Fibroblast of lung (primary cell): ENCODE results near the gene COL10A1. TPM values are rescaled to one million over a fixed set of nuclear protein-coding genes. Genes with fewer than 3 reads are reported as not detected.

Source experiments
- DNase-seq, 2 donors: peaks; one replicate each; pipeline versions ENCODE4 v3.0.0 to v3.0.0-alpha.2; 2010; ENCODE audit warnings: low read depth in 2 of 2
- H2AFZ ChIP-seq: 2 replicates; pipeline ENCODE4 v1.5.1; 2012; ENCODE audit warnings: low read length, control low read depth, inconsistent platforms
- H3K27ac ChIP-seq: 2 replicates; pipeline ENCODE4 v1.5.1; 2011; ENCODE audit warnings: low read length, control low read depth; ENCODE audit not compliant: insufficient read depth
- H3K27me3 ChIP-seq: 2 replicates; pipeline ENCODE4 v1.5.1; 2011; ENCODE audit warnings: mild to moderate bottlenecking, low read length; ENCODE audit not compliant: control insufficient read depth, insufficient read depth
- H3K36me3 ChIP-seq: 2 replicates; pipeline ENCODE4 v1.5.1; 2011; ENCODE audit warnings: low read length; ENCODE audit not compliant: control insufficient read depth, insufficient read depth
- H3K4me1 ChIP-seq: 2 replicates; pipeline ENCODE4 v1.5.1; 2011; ENCODE audit warnings: low read length; ENCODE audit not compliant: control insufficient read depth, insufficient read depth; ENCODE audit errors: extremely low read depth
- H3K4me2 ChIP-seq: 2 replicates; pipeline ENCODE4 v1.5.1; 2011; ENCODE audit warnings: low read length, control low read depth; ENCODE audit not compliant: insufficient read depth; ENCODE audit errors: extremely low read depth
- H3K4me3 ChIP-seq, 4 experiments: fragments of 200-600 bp in 1 of 4; sonication (generic) in 1 of 4; replicated peaks in 1 of 4; 2 replicates each; pipeline ENCODE4 v1.5.1; 2011 to 2016; ENCODE audit warnings: low read length in 4 of 4, low read depth in 3 of 4, mild to moderate bottlenecking in 3 of 4, control low read depth in 2 of 4, inconsistent platforms in 1 of 4, mixed read lengths in 1 of 4; ENCODE audit not compliant: insufficient read depth in 1 of 4; ENCODE audit errors: control extremely low read depth in 1 of 4
- H3K79me2 ChIP-seq: 2 replicates; pipeline ENCODE4 v1.5.1; 2012; ENCODE audit warnings: mild to moderate bottlenecking, low read length, inconsistent platforms; ENCODE audit not compliant: control insufficient read depth, insufficient read depth
- H3K9ac ChIP-seq: 2 replicates; pipeline ENCODE4 v1.5.1; 2011; ENCODE audit warnings: mild to moderate bottlenecking, low read length, control low read depth; ENCODE audit not compliant: insufficient read depth
- H3K9me3 ChIP-seq: 2 replicates; pipeline ENCODE4 v1.5.1; 2012; ENCODE audit warnings: low read depth, low read length; ENCODE audit not compliant: control insufficient read depth, insufficient read depth
- H4K20me1 ChIP-seq: 2 replicates; pipeline ENCODE4 v1.5.1; 2011; ENCODE audit warnings: low read length; ENCODE audit not compliant: control insufficient read depth, insufficient read depth; ENCODE audit errors: extremely low read depth
- CTCF ChIP-seq, 2 donors: IDR thresholded peaks in 1 of 2; conservative IDR thresholded peaks in 1 of 2; 1 replicate in 1 of 2; 2 replicates in 1 of 2; pipeline ENCODE4 v1.5.1; 2011 to 2012; ENCODE audit warnings: low read length in 2 of 2, control low read depth in 1 of 2, inconsistent platforms in 1 of 2, low read depth in 1 of 2, mild to moderate bottlenecking in 1 of 2
- EZH2 ChIP-seq: IDR thresholded peaks from 2 replicates; pipeline ENCODE4 v1.5.1; 2012; ENCODE audit warnings: low read length, control low read depth, mild to moderate bottlenecking; ENCODE audit errors: missing control alignments
- polyA plus RNA-seq, 2 donors: library from polyadenylated mRNA; depleted of rRNA in 1 of 2; stranded (reverse) in 1 of 2; unstranded in 1 of 2; fragments of >200 nt; gene quantifications; 2 replicates each; pipeline ENCODE4 v1.2.1, GENCODE V29; 2011 to 2012; ENCODE audit warnings: missing spikeins in 1 of 2
- total RNA-seq: library from RNA; depleted of rRNA; stranded (reverse); fragments of >200 nt; gene quantifications from 2 replicates; pipeline ENCODE4 v1.2.1, GENCODE V29; 2014

The COL10A1 gene
- total and polyA plus RNA-seq, 2 donors (not counting 1 experiment from before 2014, with no cell fraction given): 17.3 to 40.1 TPM

- no peak overlapping the region for H3K4me2 ChIP-seq
- H2AFZ ChIP-seq: no peak overlapping the region
- no peaks in the 10 kb centered on the region for H3K9me3 ChIP-seq
- H3K27ac ChIP-seq: no peak overlapping the region
- H3K4me1 ChIP-seq: no peaks in the 10 kb centered on the region
- H3K9ac ChIP-seq: no peak overlapping the region
- DNase-seq: peak in 1 of 2 donors; percentile 23
- no peak overlapping the region for H3K4me3 ChIP-seq
- H4K20me1 ChIP-seq: no peaks in the 10 kb centered on the region
- H3K27me3 ChIP-seq: no peaks in the 10 kb centered on the region
- no peaks in the 10 kb centered on the region for H3K36me3 ChIP-seq
- H3K79me2 ChIP-seq: no peaks in the 10 kb centered on the region
- TF ChIP-seq CTCF (conservative IDR thresholded peaks at IDR 0.05 in 1 of 2, IDR thresholded peaks at IDR 0.05 in 1 of 2; ENCODE audit: low read depth in 1 of 2, low read length in 2 of 2): no peak
These were observed 40.4 kb upstream of the COL10A1 start for GRCh38 chr6:116166369-116166768.

- no peak for DNase-seq
These were observed 39.7 kb upstream of the COL10A1 start for GRCh38 chr6:116165596-116165995.

GRCh38 chr6:116159782-116160524 lies 34.0 kb upstream of the COL10A1 start:
- H3K9me3 ChIP-seq: no peaks in the 10 kb centered on the region

More at GRCh38 chr6:116165596-116165995, 39.7 kb upstream of the COL10A1 start:
- Histone ChIP-seq H3K4me1 (no peaks in the 10 kb centered on the region), H3K4me3 (no peak overlapping the region), H3K9ac (no peak overlapping the region), H3K36me3 (no peaks in the 10 kb centered on the region), H4K20me1 (no peaks in the 10 kb centered on the region), H3K79me2 (no peaks in the 10 kb centered on the region), H3K9me3 (no peaks in the 10 kb centered on the region), H2AFZ (no peak overlapping the region), H3K27ac (no peak overlapping the region), H3K4me2 (no peak overlapping the region), H3K27me3 (no peaks in the 10 kb centered on the region)
- no peak for TF ChIP-seq EZH2
- no peak for TF ChIP-seq CTCF (conservative IDR thresholded peaks at IDR 0.05 in 1 of 2, IDR thresholded peaks at IDR 0.05 in 1 of 2; ENCODE audit: low read depth in 1 of 2, low read length in 2 of 2)

More at GRCh38 chr6:116159782-116160524, 34.0 kb upstream of the COL10A1 start:
- Histone ChIP-seq H3K79me2 (no peaks in the 10 kb centered on the region), H2AFZ (no peak overlapping the region), H3K4me3 (no peak overlapping the region), H3K27ac (no peak overlapping the region), H3K36me3 (no peaks in the 10 kb centered on the region), H3K4me2 (no peak overlapping the region), H4K20me1 (no peaks in the 10 kb centered on the region), H3K9ac (no peak overlapping the region), H3K4me1 (no peaks in the 10 kb centered on the region), H3K27me3 (no peaks in the 10 kb centered on the region)
- DNase-seq: peak in 1 of 2 donors; percentile 70
- TF ChIP-seq CTCF (conservative IDR thresholded peaks at IDR 0.05 in 1 of 2, IDR thresholded peaks at IDR 0.05 in 1 of 2; ENCODE audit: low read depth in 1 of 2, low read length in 2 of 2) (no peak), EZH2 (no peak)
